ENCODE results near the gene DNAH3. TPM values are rescaled to one million over a fixed set of nuclear protein-coding genes. Genes with fewer than 3 reads are reported as not detected.

DNAH3 gene
- total and polyA plus RNA-seq, 2 of the 13 experiments (the other 11 are each of a cell fraction or from before 2014, with no cell fraction given) = 0.07 to 0.08 TPM

DNA sequence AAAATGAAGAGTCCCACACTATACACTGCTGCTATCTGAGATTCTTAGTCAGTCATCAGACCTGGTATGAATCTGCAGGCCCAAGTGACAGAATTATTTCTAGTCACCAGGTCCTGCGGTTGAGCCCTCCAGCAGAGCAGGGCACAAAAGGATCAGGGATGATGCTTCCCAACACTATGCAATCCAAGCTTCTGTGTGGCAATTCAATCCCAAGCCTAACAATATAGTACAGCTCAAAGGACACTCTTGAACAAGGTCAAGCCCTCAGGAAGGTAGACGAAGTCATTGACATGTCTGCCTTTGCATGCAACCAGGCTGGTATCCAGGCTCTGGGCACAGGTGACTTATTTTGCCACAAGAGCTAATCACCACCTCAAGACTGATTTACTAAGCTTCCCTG lies 256.3 kb downstream of the DNAH3 start (continued):
- TF ChIP-seq, protein P1, sequence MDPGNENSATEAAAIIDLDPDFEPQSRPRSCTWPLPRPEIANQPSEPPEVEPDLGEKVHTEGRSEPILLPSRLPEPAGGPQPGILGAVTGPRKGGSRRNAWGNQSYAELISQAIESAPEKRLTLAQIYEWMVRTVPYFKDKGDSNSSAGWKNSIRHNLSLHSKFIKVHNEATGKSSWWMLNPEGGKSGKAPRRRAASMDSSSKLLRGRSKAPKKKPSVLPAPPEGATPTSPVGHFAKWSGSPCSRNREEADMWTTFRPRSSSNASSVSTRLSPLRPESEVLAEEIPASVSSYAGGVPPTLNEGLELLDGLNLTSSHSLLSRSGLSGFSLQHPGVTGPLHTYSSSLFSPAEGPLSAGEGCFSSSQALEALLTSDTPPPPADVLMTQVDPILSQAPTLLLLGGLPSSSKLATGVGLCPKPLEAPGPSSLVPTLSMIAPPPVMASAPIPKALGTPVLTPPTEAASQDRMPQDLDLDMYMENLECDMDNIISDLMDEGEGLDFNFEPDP (CRISPR knock-in tag; conservative IDR thresholded peaks at IDR 0.05) = no peak
- TF ChIP-seq HOXD1 (CRISPR knock-in tag; IDR thresholded peaks at IDR 0.05) (no peak), EP300 (IDR thresholded peaks at IDR 0.05; ENCODE audit: low read depth in 2 of 2, low read length in 2 of 2) (no peak), EP300 (CRISPR knock-in tag; IDR thresholded peaks at IDR 0.05; ENCODE audit: borderline replicate concordance) (no peak), ZMAT3 (CRISPR knock-in tag; conservative IDR thresholded peaks at IDR 0.05) (no peak), SALL2 (CRISPR knock-in tag; IDR thresholded peaks at IDR 0.05) (no peak), RXRB (CRISPR knock-in tag; IDR thresholded peaks at IDR 0.05; ENCODE audit: borderline replicate concordance) (no peak), ZNF24 (IDR thresholded peaks at IDR 0.05) (no peak), FOXM1 (CRISPR knock-in tag; IDR thresholded peaks at IDR 0.05) (no peak), FOXK2 (IDR thresholded peaks at IDR 0.05) (no peak), ZNF713 (CRISPR knock-in tag; IDR thresholded peaks at IDR 0.05) (no peak), ZC3H13 (CRISPR knock-in tag; IDR thresholded peaks at IDR 0.05) (no peak), EHMT2 (IDR thresholded peaks at IDR 0.05; ENCODE audit: borderline replicate concordance, low read depth, low read length) (no peak), TEAD3 (CRISPR knock-in tag; optimal IDR thresholded peaks at IDR 0.05; ENCODE audit: borderline replicate concordance) (peak; percentile 15), GZF1 (CRISPR knock-in tag; IDR thresholded peaks at IDR 0.05) (no peak), ZNF660 (CRISPR knock-in tag; IDR thresholded peaks at IDR 0.05; ENCODE audit: borderline replicate concordance, low read depth) (no peak), SMARCE1 (IDR thresholded peaks at IDR 0.05; ENCODE audit: borderline replicate concordance) (no peak), FOSL2 (CRISPR knock-in tag; IDR thresholded peaks at IDR 0.05) (peak; percentile 22; the same call in 1 of the 2 replicates), ZNF605 (CRISPR knock-in tag; IDR thresholded peaks at IDR 0.05) (no peak), REXO4 (CRISPR knock-in tag; IDR thresholded peaks at IDR 0.05; ENCODE audit: borderline replicate concordance) (no peak), TOPORS (CRISPR knock-in tag; IDR thresholded peaks at IDR 0.05) (no peak), HNF4G (IDR thresholded peaks at IDR 0.05; ENCODE audit: borderline replicate concordance, low read depth, low read length) (0 out of 2 replicates have a peak, but pooled peaks have one; percentile 32), HNF4G (CRISPR knock-in tag; IDR thresholded peaks at IDR 0.05; ENCODE audit: borderline replicate concordance, low read depth) (no peak)
- TF ChIP-seq, protein P2, sequence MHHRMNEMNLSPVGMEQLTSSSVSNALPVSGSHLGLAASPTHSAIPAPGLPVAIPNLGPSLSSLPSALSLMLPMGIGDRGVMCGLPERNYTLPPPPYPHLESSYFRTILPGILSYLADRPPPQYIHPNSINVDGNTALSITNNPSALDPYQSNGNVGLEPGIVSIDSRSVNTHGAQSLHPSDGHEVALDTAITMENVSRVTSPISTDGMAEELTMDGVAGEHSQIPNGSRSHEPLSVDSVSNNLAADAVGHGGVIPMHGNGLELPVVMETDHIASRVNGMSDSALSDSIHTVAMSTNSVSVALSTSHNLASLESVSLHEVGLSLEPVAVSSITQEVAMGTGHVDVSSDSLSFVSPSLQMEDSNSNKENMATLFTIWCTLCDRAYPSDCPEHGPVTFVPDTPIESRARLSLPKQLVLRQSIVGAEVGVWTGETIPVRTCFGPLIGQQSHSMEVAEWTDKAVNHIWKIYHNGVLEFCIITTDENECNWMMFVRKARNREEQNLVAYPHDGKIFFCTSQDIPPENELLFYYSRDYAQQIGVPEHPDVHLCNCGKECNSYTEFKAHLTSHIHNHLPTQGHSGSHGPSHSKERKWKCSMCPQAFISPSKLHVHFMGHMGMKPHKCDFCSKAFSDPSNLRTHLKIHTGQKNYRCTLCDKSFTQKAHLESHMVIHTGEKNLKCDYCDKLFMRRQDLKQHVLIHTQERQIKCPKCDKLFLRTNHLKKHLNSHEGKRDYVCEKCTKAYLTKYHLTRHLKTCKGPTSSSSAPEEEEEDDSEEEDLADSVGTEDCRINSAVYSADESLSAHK (CRISPR knock-in tag; IDR thresholded peaks at IDR 0.05; ENCODE audit: borderline replicate concordance) = no peak
- TF ChIP-seq, protein P3, sequence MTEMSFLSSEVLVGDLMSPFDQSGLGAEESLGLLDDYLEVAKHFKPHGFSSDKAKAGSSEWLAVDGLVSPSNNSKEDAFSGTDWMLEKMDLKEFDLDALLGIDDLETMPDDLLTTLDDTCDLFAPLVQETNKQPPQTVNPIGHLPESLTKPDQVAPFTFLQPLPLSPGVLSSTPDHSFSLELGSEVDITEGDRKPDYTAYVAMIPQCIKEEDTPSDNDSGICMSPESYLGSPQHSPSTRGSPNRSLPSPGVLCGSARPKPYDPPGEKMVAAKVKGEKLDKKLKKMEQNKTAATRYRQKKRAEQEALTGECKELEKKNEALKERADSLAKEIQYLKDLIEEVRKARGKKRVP (CRISPR knock-in tag; IDR thresholded peaks at IDR 0.05) = peak in 1 of 2 experiments; percentile 83; a peak in 2 of 4 replicates
- TF ChIP-seq, protein P4, sequence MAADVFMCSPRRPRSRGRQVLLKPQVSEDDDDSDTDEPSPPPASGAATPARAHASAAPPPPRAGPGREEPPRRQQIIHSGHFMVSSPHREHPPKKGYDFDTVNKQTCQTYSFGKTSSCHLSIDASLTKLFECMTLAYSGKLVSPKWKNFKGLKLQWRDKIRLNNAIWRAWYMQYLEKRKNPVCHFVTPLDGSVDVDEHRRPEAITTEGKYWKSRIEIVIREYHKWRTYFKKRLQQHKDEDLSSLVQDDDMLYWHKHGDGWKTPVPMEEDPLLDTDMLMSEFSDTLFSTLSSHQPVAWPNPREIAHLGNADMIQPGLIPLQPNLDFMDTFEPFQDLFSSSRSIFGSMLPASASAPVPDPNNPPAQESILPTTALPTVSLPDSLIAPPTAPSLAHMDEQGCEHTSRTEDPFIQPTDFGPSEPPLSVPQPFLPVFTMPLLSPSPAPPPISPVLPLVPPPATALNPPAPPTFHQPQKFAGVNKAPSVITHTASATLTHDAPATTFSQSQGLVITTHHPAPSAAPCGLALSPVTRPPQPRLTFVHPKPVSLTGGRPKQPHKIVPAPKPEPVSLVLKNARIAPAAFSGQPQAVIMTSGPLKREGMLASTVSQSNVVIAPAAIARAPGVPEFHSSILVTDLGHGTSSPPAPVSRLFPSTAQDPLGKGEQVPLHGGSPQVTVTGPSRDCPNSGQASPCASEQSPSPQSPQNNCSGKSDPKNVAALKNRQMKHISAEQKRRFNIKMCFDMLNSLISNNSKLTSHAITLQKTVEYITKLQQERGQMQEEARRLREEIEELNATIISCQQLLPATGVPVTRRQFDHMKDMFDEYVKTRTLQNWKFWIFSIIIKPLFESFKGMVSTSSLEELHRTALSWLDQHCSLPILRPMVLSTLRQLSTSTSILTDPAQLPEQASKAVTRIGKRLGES (CRISPR knock-in tag; IDR thresholded peaks at IDR 0.05; ENCODE audit: borderline replicate concordance) = no peak

Data from HepG2 (cell line).